ENCODE results near the gene ETS1. TPM values are rescaled to one million over a fixed set of nuclear protein-coding genes. Genes with fewer than 3 reads are reported as not detected.

ETS1 gene
- total and polyA plus RNA-seq, 2 experiments from 2014 or later: 25.6 to 52.6 TPM

- no peak for DNase-seq (ENCODE audit: low spot score)
- no peak for TF ChIP-seq ZNF114 (CRISPR knock-in tag; IDR thresholded peaks at IDR 0.05)
- TF ChIP-seq NANOG (IDR thresholded peaks at IDR 0.05; ENCODE audit: borderline replicate concordance): no peak
- TF ChIP-seq EZH2 (IDR thresholded peaks at IDR 0.05; ENCODE audit: low read depth, unreplicated experiment): no peak
- no peak for TF ChIP-seq POLR2AphosphoS5 (IDR thresholded peaks at IDR 0.05; ENCODE audit: low read depth)
- TF ChIP-seq ZNF331 (CRISPR knock-in tag; IDR thresholded peaks at IDR 0.05; ENCODE audit: low read depth): no peak
- no peak for TF ChIP-seq CREB1 (CRISPR knock-in tag; IDR thresholded peaks at IDR 0.05; ENCODE audit: low read depth)
- TF ChIP-seq REST (IDR thresholded peaks at IDR 0.05; ENCODE audit: unreplicated experiment): no peak
- no peak for TF ChIP-seq ETS1 (IDR thresholded peaks at IDR 0.05)
- no peak for TF ChIP-seq STAT1 (IDR thresholded peaks at IDR 0.05; ENCODE audit: unreplicated experiment)
- TF ChIP-seq JUNB (IDR thresholded peaks at IDR 0.05; ENCODE audit: unreplicated experiment): no peak
- TF ChIP-seq CTCF (conservative IDR thresholded peaks at IDR 0.05; ENCODE audit: low read depth in 2 of 2): no peak
- no peak for TF ChIP-seq ZNF462 (CRISPR knock-in tag; IDR thresholded peaks at IDR 0.05)
- no peak for TF ChIP-seq EZH2phosphoT487 (IDR thresholded peaks at IDR 0.05; ENCODE audit: unreplicated experiment)
- Mint-ChIP-seq H3K9me3 (no peaks in the 10 kb centered on the region), H3K4me3 (no peak overlapping the region), H3K27ac (no peak overlapping the region), H3K27me3 (ENCODE audit: insufficient read depth, low read depth, poor library complexity) (peaks cover 7% of the 10 kb centered on the region), H3K36me3 (ENCODE audit: low read depth) (no peaks in the 10 kb centered on the region), H3K4me1 (peaks cover 10% of the 10 kb centered on the region)
- no peaks in the 10 kb centered on the region for H3K9me2 ChIP-seq (ENCODE audit: insufficient read depth)
- no peak overlapping the region for H3K27ac ChIP-seq (ENCODE audit: low read depth)
- H2AFZ ChIP-seq: no peak overlapping the region
- no peak overlapping the region for H3K4me2 ChIP-seq
- H4K20me1 ChIP-seq (replicated peaks; ENCODE audit: insufficient read depth): no peaks in the 10 kb centered on the region
- H3K4me3 ChIP-seq: no peak overlapping the region
- ATAC-seq: no peak
- no peaks in the 10 kb centered on the region for H3K36me3 ChIP-seq (ENCODE audit: insufficient read depth)
- H3F3A ChIP-seq (replicated peaks; ENCODE audit: low read depth): no peaks in the 10 kb centered on the region
- no peaks in the 10 kb centered on the region for H3K79me2 ChIP-seq (replicated peaks; ENCODE audit: insufficient read depth)
- H3K27me3 ChIP-seq (ENCODE audit: insufficient read depth): no peaks in the 10 kb centered on the region
- H3K4me1 ChIP-seq (ENCODE audit: insufficient read depth): 0 out of 2 replicates have a peak, but pooled peaks cover 5% of the 10 kb centered on the region
Observed at GRCh38 chr11:128421577-128422330, 165.6 kb downstream of the ETS1 start.
